DOHH2 (cell line): Measurements from ENCODE around the gene PAF1.

ENCODE experiments used
- H3F3A ChIP-seq: fragments of 200-600 bp; sonication (generic), shearing (Covaris generic); 2 replicates; pipeline ENCODE4 v1.6.0; 2016; ENCODE audit warnings: antibody characterized with exemption, mild to moderate bottlenecking; ENCODE audit not compliant: control insufficient read depth, insufficient read depth
- H3K27ac ChIP-seq: fragments of 200-600 bp; sonication (generic); 2 replicates; pipeline ENCODE4 v1.5.1; 2014; ENCODE audit warnings: low read depth, mild to moderate bottlenecking, low read length, moderate library complexity
- H3K27me3 ChIP-seq: fragments of 200-600 bp; sonication (generic); 2 replicates; pipeline ENCODE4 v1.6.1; 2014; ENCODE audit warnings: mild to moderate bottlenecking, low read length, mixed read lengths; ENCODE audit not compliant: control insufficient read depth
- H3K36me3 ChIP-seq: fragments of 200-600 bp; sonication (generic); 2 replicates; pipeline ENCODE4 v1.6.1; 2014; ENCODE audit warnings: mild to moderate bottlenecking, low read length, moderate library complexity, mixed read lengths; ENCODE audit not compliant: control insufficient read depth
- H3K4me1 ChIP-seq: fragments of 200-600 bp; sonication (generic); 2 replicates; pipeline ENCODE4 v1.6.1; 2014; ENCODE audit warnings: mild to moderate bottlenecking, low read length, mixed read lengths; ENCODE audit not compliant: control insufficient read depth
- H3K4me2 ChIP-seq: fragments of 200-600 bp; sonication (generic); 2 replicates; pipeline ENCODE4 v1.6.0; 2014; ENCODE audit warnings: mild to moderate bottlenecking, low read length, moderate library complexity
- H3K4me3 ChIP-seq: fragments of 200-600 bp; sonication (generic); 2 replicates; pipeline ENCODE4 v1.5.1; 2014; ENCODE audit warnings: mild to moderate bottlenecking, low read length, mixed read lengths
- H3K79me2 ChIP-seq: fragments of 200-600 bp; sonication (generic); 2 replicates; pipeline ENCODE4 v1.6.1; 2014; ENCODE audit warnings: mild to moderate bottlenecking, low read length, mixed read lengths; ENCODE audit not compliant: control insufficient read depth
- H3K9me2 ChIP-seq: fragments of 200-600 bp; sonication (generic); replicated peaks from 2 replicates; pipeline ENCODE4 v1.6.1; 2014; ENCODE audit warnings: mild to moderate bottlenecking, low read length, mixed read lengths; ENCODE audit not compliant: control insufficient read depth
- H3K9me3 ChIP-seq: fragments of 200-600 bp; sonication (generic); 2 replicates; pipeline ENCODE4 v1.6.1; 2014; ENCODE audit warnings: antibody characterized with exemption, low read length, mixed read lengths; ENCODE audit not compliant: control insufficient read depth, insufficient read depth
- H4K20me1 ChIP-seq: fragments of 200-600 bp; sonication (generic); 2 replicates; pipeline ENCODE4 v1.6.0; 2014; ENCODE audit warnings: low read depth, mild to moderate bottlenecking, antibody characterized with exemption, low read length, moderate library complexity; ENCODE audit not compliant: control insufficient read depth, insufficient read depth
- EZH2phosphoT487 ChIP-seq: fragments of 200-600 bp; sonication (generic); IDR thresholded peaks from 2 replicates; pipeline ENCODE4 v1.6.1; 2017; ENCODE audit warnings: borderline replicate concordance, mild to moderate bottlenecking, antibody characterized with exemption, low read length, moderate library complexity, mixed read lengths
- TF ChIP-seq, protein P1 (sequence below): fragments of 200-600 bp; sonication (generic); IDR thresholded peaks from one replicate; pipeline ENCODE4 v1.5.1; 2014; ENCODE audit warnings: antibody characterized with exemption, mild to moderate bottlenecking, low read depth, low read length; ENCODE audit not compliant: poor library complexity, severe bottlenecking

Gene PAF1

DNA sequence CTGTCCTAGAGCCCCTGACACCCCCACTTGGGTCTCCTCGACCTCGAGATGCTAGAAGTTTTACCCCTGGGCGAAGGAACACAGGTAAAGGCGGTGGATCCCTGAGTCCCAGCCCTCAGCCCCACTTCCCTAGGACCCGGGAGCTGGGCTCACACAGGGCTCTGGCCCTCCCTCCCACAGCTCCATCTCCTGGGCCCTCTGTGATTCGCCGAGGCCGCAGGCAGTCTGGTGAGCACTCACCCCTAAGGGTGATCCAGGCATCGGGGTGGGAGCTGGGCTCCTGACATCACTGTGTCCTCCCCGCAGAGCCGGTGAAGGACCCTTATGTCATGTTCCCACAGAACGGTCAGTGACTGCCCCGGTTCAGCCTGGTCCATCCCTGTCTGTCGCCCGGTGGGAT is 29.9 kb upstream of the PAF1 start:
- Histone ChIP-seq H3F3A (no peaks in the 10 kb centered on the region), H3K4me1 (no peaks in the 10 kb centered on the region), H3K79me2 (no peaks in the 10 kb centered on the region), H3K36me3 (peaks cover 9% of the 10 kb centered on the region), H3K9me3 (no peaks in the 10 kb centered on the region), H3K4me2 (no peak overlapping the region), H3K9me2 (no peaks in the 10 kb centered on the region), H4K20me1 (no peaks in the 10 kb centered on the region), H3K27ac (no peak overlapping the region), H3K27me3 (no peaks in the 10 kb centered on the region), H3K4me3 (no peak overlapping the region)
- TF ChIP-seq, protein P1, sequence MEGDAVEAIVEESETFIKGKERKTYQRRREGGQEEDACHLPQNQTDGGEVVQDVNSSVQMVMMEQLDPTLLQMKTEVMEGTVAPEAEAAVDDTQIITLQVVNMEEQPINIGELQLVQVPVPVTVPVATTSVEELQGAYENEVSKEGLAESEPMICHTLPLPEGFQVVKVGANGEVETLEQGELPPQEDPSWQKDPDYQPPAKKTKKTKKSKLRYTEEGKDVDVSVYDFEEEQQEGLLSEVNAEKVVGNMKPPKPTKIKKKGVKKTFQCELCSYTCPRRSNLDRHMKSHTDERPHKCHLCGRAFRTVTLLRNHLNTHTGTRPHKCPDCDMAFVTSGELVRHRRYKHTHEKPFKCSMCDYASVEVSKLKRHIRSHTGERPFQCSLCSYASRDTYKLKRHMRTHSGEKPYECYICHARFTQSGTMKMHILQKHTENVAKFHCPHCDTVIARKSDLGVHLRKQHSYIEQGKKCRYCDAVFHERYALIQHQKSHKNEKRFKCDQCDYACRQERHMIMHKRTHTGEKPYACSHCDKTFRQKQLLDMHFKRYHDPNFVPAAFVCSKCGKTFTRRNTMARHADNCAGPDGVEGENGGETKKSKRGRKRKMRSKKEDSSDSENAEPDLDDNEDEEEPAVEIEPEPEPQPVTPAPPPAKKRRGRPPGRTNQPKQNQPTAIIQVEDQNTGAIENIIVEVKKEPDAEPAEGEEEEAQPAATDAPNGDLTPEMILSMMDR: no peak
- TF ChIP-seq EZH2phosphoT487: no peak

DNA sequence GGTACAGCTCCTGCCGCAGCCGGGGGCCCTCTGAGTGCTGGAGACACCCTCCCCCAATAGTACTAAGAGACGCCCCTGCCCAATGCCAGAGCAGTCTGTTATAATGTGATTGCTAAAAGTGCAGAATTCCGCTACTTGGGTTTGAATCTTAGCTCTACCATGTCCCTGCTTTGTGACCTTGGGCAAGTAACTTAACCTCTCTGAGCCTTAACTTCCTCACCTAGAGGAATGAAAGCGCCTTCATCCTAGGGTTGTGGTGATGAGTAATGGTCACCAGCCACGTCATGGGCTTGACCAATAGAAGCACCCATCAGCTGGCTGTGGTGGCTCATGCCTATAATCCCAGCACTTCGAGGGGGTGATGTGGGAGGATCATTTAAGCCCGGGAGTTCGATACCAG is 28.1 kb upstream of the PAF1 start:
- peaks cover 2% of the 10 kb centered on the region; the same call in 1 of the 2 replicates for H4K20me1 ChIP-seq
- H3K4me1 ChIP-seq: peaks cover 8% of the 10 kb centered on the region
- peaks cover 4% of the 10 kb centered on the region for H3K79me2 ChIP-seq
- no peaks in the 10 kb centered on the region for H3K9me2 ChIP-seq
- no peak overlapping the region for H3K4me3 ChIP-seq
- H3K9me3 ChIP-seq: no peaks in the 10 kb centered on the region
- no peak for TF ChIP-seq EZH2phosphoT487
- TF ChIP-seq, protein P1: no peak
- peaks cover 9% of the 10 kb centered on the region for H3K36me3 ChIP-seq
- H3K27me3 ChIP-seq: no peaks in the 10 kb centered on the region
- H3F3A ChIP-seq: 0 out of 2 replicates have a peak, but pooled peaks cover under 1% of the 10 kb centered on the region
- no peak overlapping the region for H3K4me2 ChIP-seq
- H3K27ac ChIP-seq: no peak overlapping the region

DNA sequence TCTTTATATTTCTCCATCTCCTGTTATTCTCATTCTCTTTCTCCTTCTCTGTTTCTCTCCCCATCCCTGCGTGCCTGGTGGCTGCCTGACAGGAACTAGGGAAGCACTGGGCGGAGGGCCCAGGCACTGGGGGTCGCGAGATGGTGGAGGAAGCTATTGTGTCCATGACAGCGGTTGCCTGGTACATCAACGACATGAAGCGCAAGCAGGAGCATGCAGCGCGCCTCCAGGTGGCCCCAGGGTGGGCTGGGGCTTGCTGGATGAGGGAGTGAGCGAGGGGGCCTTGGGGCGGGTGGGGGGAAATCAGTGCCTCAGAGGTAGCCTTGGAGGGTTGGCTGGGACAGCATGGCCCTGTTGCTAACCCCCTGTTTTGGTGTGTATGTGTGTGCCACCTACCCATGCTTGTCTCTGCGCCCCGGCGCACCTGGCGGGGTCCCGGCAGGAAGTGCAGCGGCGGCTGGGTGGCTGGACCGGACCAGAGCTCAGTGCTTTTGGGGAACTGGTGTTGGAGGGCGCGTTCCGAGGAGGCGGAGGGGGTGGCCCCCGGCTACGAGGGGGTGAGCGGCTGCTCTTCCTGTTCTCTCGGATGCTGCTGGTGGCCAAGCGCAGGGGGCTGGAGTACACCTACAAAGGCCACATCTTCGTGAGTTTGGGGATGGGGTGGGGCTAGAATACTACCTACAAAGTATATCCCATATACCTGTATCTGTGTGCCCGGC is 26.7 kb upstream of the PAF1 start:
- Histone ChIP-seq H4K20me1 (peaks cover 5% of the 10 kb centered on the region; the same call in 1 of the 2 replicates), H3K36me3 (peaks cover 8% of the 10 kb centered on the region), H3K27ac (no peak overlapping the region), H3K4me2 (no peak overlapping the region), H3K79me2 (peaks cover 16% of the 10 kb centered on the region), H3K4me3 (no peak overlapping the region), H3F3A (peaks cover 3% of the 10 kb centered on the region; the same call in 1 of the 2 replicates), H3K4me1 (peaks cover 14% of the 10 kb centered on the region), H3K9me2 (no peaks in the 10 kb centered on the region), H3K27me3 (no peaks in the 10 kb centered on the region), H3K9me3 (no peaks in the 10 kb centered on the region)
- TF ChIP-seq, protein P1: no peak
- TF ChIP-seq EZH2phosphoT487: no peak
